GM23248 (cell line): ENCODE measurements around the gene EFCAB11. TPM values are rescaled to one million over a fixed set of nuclear protein-coding genes. Genes with fewer than 3 reads are reported as not detected.
"Not testable (repeated sequence)": the region's sequence is repeated elsewhere in the genome, so short reads cannot be mapped to it uniquely, and the experiment has no call there.

Experiments used
- DNase-seq: peaks from one replicate; pipeline ENCODE4 v3.0.0-alpha.2; 2015
- H2AFZ ChIP-seq: fragments of 200-600 bp; sonication (generic); 2 replicates; pipeline ENCODE4 v1.6.1; 2016; ENCODE audit warnings: antibody characterized with exemption
- H3F3A ChIP-seq: fragments of 200-600 bp; sonication (generic); 2 replicates; pipeline ENCODE4 v1.6.1; 2016; ENCODE audit warnings: mild to moderate bottlenecking, antibody characterized with exemption, mixed run types; ENCODE audit not compliant: insufficient read depth
- H3K27ac ChIP-seq: fragments of 200-600 bp; sonication (generic); 2 replicates; pipeline ENCODE4 v1.5.1; 2016; ENCODE audit warnings: mild to moderate bottlenecking
- H3K27me3 ChIP-seq: fragments of 200-600 bp; sonication (generic); replicated peaks from 2 replicates; pipeline ENCODE4 v1.6.1; 2016; ENCODE audit warnings: mild to moderate bottlenecking; ENCODE audit not compliant: insufficient read depth
- H3K36me3 ChIP-seq: fragments of 200-600 bp; sonication (generic); 2 replicates; pipeline ENCODE4 v1.6.1; 2016; ENCODE audit warnings: low read depth, mild to moderate bottlenecking
- H3K4me1 ChIP-seq: fragments of 200-600 bp; sonication (generic); 2 replicates; pipeline ENCODE4 v1.6.1; 2016; ENCODE audit warnings: mild to moderate bottlenecking; ENCODE audit not compliant: insufficient read depth
- H3K4me2 ChIP-seq: fragments of 200-600 bp; sonication (generic); one replicate; pipeline ENCODE4 v1.6.1; 2016; ENCODE audit warnings: mild to moderate bottlenecking; ENCODE audit not compliant: unreplicated experiment
- H3K4me3 ChIP-seq: fragments of 200-600 bp; sonication (generic); 2 replicates; pipeline ENCODE4 v1.5.1; 2016; ENCODE audit warnings: mild to moderate bottlenecking
- H3K79me2 ChIP-seq: fragments of 200-600 bp; sonication (generic); 2 replicates; pipeline ENCODE4 v1.6.1; 2016; ENCODE audit warnings: mild to moderate bottlenecking; ENCODE audit not compliant: insufficient read depth
- H3K9ac ChIP-seq: fragments of 200-600 bp; sonication (generic); 2 replicates; pipeline ENCODE4 v1.6.1; 2016; ENCODE audit warnings: mild to moderate bottlenecking
- H3K9me2 ChIP-seq: fragments of 200-600 bp; sonication (generic); 2 replicates; pipeline ENCODE4 v1.6.1; 2016; ENCODE audit warnings: mixed run types, mild to moderate bottlenecking, moderate library complexity; ENCODE audit not compliant: insufficient read depth
- H3K9me3 ChIP-seq: fragments of 200-600 bp; sonication (generic); one replicate; pipeline ENCODE4 v1.6.1; 2017; ENCODE audit warnings: low read depth
- H4K20me1 ChIP-seq: fragments of 200-600 bp; sonication (generic); 2 replicates; pipeline ENCODE4 v1.6.0; 2016; ENCODE audit not compliant: insufficient read depth
- EZH2 ChIP-seq: fragments of 200-600 bp; sonication (generic); IDR thresholded peaks from 2 replicates; pipeline ENCODE4 v1.6.1; 2018; ENCODE audit warnings: antibody characterized with exemption, mild to moderate bottlenecking; ENCODE audit not compliant: insufficient read depth, poor library complexity, severe bottlenecking
- EZH2phosphoT487 ChIP-seq: fragments of 200-600 bp; sonication (generic); IDR thresholded peaks from 2 replicates; pipeline ENCODE4 v1.6.1; 2018; ENCODE audit warnings: antibody characterized with exemption, moderate library complexity, mild to moderate bottlenecking, low read depth; ENCODE audit not compliant: insufficient read depth
- WGBS, 2 experiments: methylation state at CpG; one replicate each; pipeline ENCODE4 v1.1.6; 2015 to 2017; ENCODE audit warnings: low lambda C conversion rate in 2 of 2, low coverage in 1 of 2; ENCODE audit errors: missing lambda C conversion rate in 2 of 2; 5-methylcytosine and 5-hydroxymethylcytosine counted together
- in situ Hi-C: fragments of 300-500 bp; cut with MboI; formaldehyde crosslinking; loops from 2 replicates; pipeline ENCODE4 v1.15.0; 2020
- polyA plus RNA-seq: library from polyadenylated mRNA; unstranded; fragments of >200 nt; fragmentation: Nextera tagmentation; extraction: Ambion mirVana; gene quantifications from 2 replicates; pipeline ENCODE4 v1.2.1, GENCODE V29; 2016
- total RNA-seq: library from RNA; depleted of rRNA; stranded (reverse); fragments of >200 nt; shearing (Covaris generic); gene quantifications from 2 replicates; pipeline ENCODE4 v1.2.3, GENCODE V29; 2014

Gene EFCAB11
- total and polyA plus RNA-seq, 2 experiments from 2014 or later = 7.9 to 16.4 TPM

DNA sequence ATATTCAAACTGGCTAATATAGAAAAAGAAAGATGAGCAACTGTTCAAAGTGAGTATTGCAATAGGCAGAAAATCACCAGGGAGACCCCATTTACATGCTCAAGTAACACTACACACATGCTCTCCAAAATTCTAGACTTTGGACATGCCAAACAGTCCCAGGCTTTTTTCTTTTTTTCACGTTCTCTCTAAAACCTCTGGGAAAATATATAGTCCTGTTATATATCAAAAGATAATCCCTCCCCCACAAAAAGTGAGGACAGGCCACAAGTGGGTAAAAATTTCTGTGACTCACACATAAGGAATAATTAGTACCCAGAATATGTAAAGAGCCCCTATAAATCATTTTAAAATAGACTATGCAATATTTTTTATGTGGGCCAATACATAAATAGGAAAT, 55.2 kb downstream of the EFCAB11 start:
- in situ Hi-C loops = no loop called here
- WGBS, 2 experiments = 69 to 79% methylated on average over 1 of the region's 1 CpG
- no peaks in the 10 kb centered on the region for H3F3A ChIP-seq
- H3K27me3 ChIP-seq = no peaks in the 10 kb centered on the region
- H3K4me2 ChIP-seq = no peak overlapping the region
- DNase-seq = peak; percentile 4
- no peak overlapping the region for H2AFZ ChIP-seq
- H3K4me3 ChIP-seq = no peak overlapping the region
- no peaks in the 10 kb centered on the region for H3K36me3 ChIP-seq
- H3K9ac ChIP-seq = no peak overlapping the region
- no peak overlapping the region for H3K27ac ChIP-seq
- H3K9me3 ChIP-seq = no peaks in the 10 kb centered on the region
- H4K20me1 ChIP-seq = no peaks in the 10 kb centered on the region
- peaks cover 16% of the 10 kb centered on the region; the same call in 1 of the 2 replicates for H3K4me1 ChIP-seq
- TF ChIP-seq EZH2 (no peak), EZH2phosphoT487 (no peak)
- H3K79me2 ChIP-seq = no peaks in the 10 kb centered on the region
- H3K9me2 ChIP-seq = no peaks in the 10 kb centered on the region

DNA sequence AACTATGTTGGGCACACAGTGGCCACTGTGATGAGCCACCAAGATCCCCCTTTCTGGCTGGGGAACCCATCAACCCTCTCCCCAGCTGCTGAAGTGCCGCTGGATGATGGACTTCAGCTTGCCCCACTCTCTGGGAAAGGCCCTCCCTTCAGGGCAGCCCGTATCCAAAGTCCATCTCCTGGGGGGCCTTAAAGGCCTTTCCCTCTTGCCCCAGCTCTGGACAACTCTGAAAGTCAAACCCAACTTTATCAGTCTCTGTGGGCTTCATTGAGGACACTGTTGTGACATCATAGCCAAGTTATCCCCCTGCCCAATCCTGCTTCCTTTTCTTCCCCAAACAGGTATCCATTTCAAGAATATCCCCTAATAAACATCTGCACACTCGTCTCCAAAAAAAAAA, 61.1 kb downstream of the EFCAB11 start:
- H2AFZ ChIP-seq, H3K27me3 ChIP-seq, H3F3A ChIP-seq, H3K9ac ChIP-seq, H3K9me3 ChIP-seq, H3K4me1 ChIP-seq, DNase-seq, in situ Hi-C loops, H3K36me3 ChIP-seq, H4K20me1 ChIP-seq, H3K4me2 ChIP-seq, H3K27ac ChIP-seq, H3K4me3 ChIP-seq, H3K79me2 ChIP-seq, H3K9me2 ChIP-seq: not testable (repeated sequence)
- WGBS, 2 experiments = 82 to 93% methylated on average over 3 of the region's 3 CpGs

DNA sequence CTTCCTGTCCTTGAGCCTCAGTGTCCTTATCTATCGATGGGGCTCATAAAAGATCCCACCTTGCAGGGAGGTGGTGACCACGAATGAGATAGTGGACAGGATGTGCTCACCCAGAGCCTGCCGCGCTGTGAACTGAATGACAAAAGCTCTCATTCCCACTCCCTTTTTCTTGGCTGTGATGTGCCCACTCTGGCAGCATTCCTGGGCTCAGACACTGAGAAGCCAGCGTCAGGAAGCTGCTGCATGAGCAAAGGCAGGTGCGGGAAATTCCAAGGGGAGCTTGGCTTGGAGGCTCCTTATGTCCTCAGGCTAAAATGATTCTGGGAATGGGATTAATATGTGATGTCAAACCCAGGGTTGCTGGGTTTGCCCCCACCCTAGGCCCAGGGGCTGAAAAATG, 61.6 kb downstream of the EFCAB11 start:
- Histone ChIP-seq H4K20me1 (no peaks in the 10 kb centered on the region), H3K9ac (no peak overlapping the region), H2AFZ (no peak overlapping the region), H3K79me2 (no peaks in the 10 kb centered on the region), H3K36me3 (no peaks in the 10 kb centered on the region), H3K9me2 (no peaks in the 10 kb centered on the region), H3K4me2 (no peak overlapping the region), H3K27ac (no peak overlapping the region), H3K27me3 (no peaks in the 10 kb centered on the region), H3F3A (no peaks in the 10 kb centered on the region), H3K4me3 (no peak overlapping the region), H3K9me3 (peaks cover 2% of the 10 kb centered on the region), H3K4me1 (no peaks in the 10 kb centered on the region)
- in situ Hi-C loops = no loop called here
- 78 to 85% methylated on average over 6 of the region's 6 CpGs for WGBS, 2 experiments
- DNase-seq = no peak
- no peak for TF ChIP-seq EZH2
- TF ChIP-seq EZH2phosphoT487 = no peak

DNA sequence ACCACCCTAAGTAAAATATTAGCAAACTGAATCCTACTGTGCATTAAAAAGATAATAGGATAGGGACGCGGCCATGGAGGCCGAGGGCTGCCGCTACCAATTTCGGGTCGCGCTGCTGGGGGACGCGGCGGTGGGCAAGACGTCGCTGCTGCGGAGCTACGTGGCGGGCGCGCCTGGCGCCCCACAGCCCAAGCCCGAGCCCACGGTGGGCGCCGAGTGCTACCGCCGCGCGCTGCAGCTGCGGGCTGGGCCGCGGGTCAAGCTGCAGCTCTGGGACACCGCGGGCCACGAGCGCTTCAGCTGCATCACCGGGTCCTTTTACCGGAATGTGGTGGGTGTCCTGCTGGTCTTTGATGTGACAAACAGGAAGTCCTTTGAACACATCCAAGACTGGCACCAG, 62.8 kb downstream of the EFCAB11 start:
- WGBS, 2 experiments = 95 to 98% methylated on average over 32 to 35 of the region's 35 CpGs
- not testable (repeated sequence) for H3K9me2 ChIP-seq

DNA sequence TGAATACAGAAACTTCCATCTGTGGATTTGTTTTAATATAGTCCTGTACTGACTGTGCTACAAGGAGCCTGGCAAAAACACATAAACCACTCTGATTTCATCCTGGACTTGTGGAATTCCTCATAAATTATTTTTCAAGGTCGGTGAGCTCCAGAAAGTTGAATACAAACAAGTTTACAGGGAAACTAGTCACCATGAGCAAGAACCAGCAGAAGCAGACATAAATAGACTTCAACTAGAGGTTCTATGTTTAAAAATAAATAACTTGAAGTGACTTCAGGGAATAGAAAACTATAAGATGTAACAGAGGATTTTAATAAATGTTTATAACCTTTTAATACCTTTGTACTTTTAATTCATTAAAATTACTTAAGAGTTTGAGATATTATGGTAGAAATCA, 63.5 kb downstream of the EFCAB11 start:
- no peak overlapping the region for H2AFZ ChIP-seq
- no peaks in the 10 kb centered on the region for H3K27me3 ChIP-seq
- H3K9ac ChIP-seq = no peak overlapping the region
- TF ChIP-seq EZH2 (no peak), EZH2phosphoT487 (no peak)
- DNase-seq = no peak
- H3K9me2 ChIP-seq = no peaks in the 10 kb centered on the region
- no peak overlapping the region for H3K4me2 ChIP-seq
- no peak overlapping the region for H3K27ac ChIP-seq
- no peaks in the 10 kb centered on the region for H4K20me1 ChIP-seq
- in situ Hi-C loops = no loop called here
- no peak overlapping the region for H3K4me3 ChIP-seq
- no peaks in the 10 kb centered on the region for H3K79me2 ChIP-seq
- no peaks in the 10 kb centered on the region for H3F3A ChIP-seq
- H3K9me3 ChIP-seq = peaks cover 2% of the 10 kb centered on the region
- no peaks in the 10 kb centered on the region for H3K36me3 ChIP-seq
- H3K4me1 ChIP-seq = no peaks in the 10 kb centered on the region
- 41 to 44% methylated on average over 1 of the region's 1 CpG for WGBS, 2 experiments

More for the DNA sequence above, 62.8 kb downstream of the EFCAB11 start:
- H3K9me3 ChIP-seq, H2AFZ ChIP-seq, H3K4me3 ChIP-seq, H3K27ac ChIP-seq, in situ Hi-C loops, H4K20me1 ChIP-seq, H3K9ac ChIP-seq, H3F3A ChIP-seq, H3K4me2 ChIP-seq, DNase-seq, H3K79me2 ChIP-seq, H3K36me3 ChIP-seq, H3K27me3 ChIP-seq, H3K4me1 ChIP-seq: not testable (repeated sequence)
